Stimulated activated CD4-positive, alpha-beta T cell treated with anti-CD3 and anti-CD28 coated beads, Interleukin-12 subunit alpha, Interleukin-12 subunit beta, amount 100 ng/mL, for 48 hours (primary cell): ENCODE results near the gene PATE3.

Experiments used
- DNase-seq, 3 donors: peaks; one replicate each; pipeline ENCODE4 v3.0.0-alpha.2; 2020; ENCODE audit warnings: low read depth in 2 of 3, low spot score in 1 of 3

Gene PATE3, protein sequence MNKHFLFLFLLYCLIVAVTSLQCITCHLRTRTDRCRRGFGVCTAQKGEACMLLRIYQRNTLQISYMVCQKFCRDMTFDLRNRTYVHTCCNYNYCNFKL

DNA sequence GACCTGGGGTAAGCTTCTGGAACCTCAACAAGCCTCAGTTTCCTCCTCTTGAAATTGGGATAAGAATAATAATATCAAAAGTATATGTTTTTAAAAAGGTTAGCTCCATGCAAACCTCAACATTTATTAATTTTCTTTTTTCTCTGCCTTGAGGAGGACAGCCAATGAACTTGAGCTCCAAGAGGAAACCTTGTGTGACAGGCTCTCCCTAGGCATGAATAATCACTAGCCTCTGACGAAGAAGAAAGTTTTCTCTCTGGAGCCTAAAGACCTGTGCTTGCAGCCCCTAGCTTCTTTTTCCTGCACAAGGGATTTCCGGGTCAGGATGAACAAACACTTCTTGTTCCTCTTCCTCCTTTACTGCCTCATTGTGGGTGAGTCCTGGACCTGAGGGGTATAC is at the start of gene PATE3:
PATE3 (plus strand) TSS at position 301 of the 400 bp plus-strand sequence; CDS start at position 326, 25 bp downstream.
- DNase-seq: no peak

DNA sequence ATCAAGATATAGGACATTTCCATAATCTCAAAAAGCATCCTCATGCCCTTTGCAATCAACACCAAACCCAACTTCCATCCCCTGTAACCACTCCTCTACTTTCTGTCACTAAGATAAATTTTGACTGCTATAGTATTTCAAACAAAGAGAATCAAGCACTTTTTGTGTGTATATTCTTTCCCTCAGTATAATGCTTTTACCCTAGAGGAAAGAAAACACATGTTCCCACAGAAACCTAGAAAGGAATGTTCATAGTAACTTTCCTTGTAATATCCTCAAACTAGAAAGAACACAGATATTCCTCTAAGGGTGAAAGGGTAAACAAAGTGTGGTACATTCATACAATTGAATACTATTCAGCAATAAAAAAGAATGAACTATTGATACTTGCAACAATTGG is 47.3 kb upstream of the PATE3 start:
- no peak for DNase-seq

GRCh38 chr11:125743681-125744080 is 44.2 kb upstream of the PATE3 start:
- no peak for DNase-seq

GRCh38 chr11:125745979-125746378 is 41.9 kb upstream of the PATE3 start, which contains the start of gene PATE1:
Gene PATE1 (plus strand): TSS chr11:125746279. CDS start chr11:125746305, 26 bp downstream.
- DNase-seq: no peak

DNA sequence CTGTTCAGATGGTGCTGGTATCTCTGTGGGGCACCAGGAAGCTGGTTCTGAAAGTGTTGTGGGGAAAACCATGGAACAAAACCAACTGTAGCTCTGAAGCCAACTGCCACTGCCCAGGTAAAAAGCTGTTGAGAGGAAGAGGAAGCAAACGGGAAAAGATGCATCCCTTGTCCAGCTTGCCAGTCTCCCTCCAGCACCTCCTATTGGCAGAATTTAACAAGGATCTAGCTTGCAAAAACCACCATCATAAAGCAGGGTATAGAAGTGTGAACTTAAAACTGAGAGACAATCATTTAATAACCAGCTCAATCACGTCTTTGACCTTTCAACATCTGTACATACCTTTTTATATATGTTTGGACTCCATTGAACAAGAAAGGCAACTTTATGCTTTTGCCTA is 37.3 kb upstream of the PATE3 start:
- no peak for DNase-seq

DNA sequence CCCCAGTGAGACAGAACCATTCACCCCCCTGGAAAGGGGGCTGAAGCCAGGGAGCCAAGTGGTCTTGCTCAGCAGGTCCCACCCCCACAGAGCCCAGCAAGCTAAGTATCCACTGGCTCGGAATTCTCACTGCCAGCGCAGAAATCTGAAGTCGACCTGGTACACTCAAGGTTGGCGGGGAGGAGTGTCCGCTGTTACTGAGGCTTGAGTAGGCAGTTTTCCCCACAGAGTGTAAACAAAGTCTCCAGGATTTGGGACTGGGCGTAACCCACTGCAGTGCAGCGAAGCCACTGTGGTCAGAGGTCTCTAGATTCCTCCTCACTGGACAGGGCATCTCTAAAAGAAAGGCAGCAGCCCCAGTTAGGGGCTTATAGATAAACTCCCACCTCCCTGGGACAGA is 31.9 kb upstream of the PATE3 start:
- DNase-seq: no peak

- no peak for DNase-seq
These were observed 25.5 kb upstream of the PATE3 start for GRCh38 chr11:125762445-125762844.

DNA sequence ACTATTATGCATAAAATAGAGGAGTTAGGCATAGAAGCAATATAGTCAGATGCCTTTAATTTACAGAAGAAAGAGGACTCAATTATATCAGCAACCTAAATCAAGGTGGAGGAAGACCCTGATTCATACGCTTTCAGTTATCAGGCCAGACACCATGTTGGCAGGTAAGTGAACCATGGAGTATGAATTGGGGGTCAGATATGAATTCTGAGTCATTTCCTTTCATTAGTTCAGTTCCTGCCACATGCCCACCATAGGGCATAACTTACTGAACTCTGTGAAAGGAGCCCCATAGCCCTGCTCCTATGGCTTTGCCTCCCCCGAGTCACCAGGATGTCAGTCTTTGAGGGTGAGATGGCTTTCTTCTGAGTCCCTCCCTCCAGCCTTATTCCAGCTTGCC is 24.4 kb upstream of the PATE3 start:
- DNase-seq: no peak

- DNase-seq: no peak
These were observed 21.7 kb upstream of the PATE3 start for GRCh38 chr11:125766251-125766650.

DNA sequence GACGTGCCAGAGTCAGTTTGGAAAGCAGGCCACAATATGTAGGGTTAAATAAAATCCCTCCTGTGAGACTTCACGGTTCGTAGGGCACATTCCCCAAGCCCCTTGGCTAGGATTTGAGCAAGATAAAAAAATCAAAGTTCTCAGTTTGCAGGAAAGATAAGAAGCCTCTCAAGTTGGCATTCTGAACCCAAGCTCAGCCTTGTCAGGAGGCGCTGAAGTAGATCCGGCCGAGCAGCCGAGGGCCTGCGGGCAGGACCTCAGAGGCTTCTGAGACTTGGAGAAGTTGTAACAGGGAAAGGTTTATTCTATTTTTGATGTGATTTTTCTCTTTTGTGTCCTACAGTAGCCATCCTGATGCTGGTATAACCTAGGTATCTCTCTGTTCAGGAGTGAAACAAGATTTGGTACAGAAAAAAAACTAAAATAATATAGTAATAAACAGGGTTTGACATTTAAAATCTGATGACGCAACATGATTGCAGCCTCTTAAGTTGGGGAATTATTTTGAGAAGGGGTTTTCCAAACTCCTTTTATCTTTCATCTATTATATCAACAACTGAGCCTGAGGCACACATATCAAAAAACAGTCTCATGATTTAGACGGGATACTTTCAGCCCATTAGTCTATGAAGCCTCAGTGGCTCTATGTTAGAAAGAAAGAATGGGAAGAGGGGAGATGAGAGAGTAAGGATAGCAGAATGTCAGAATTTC is 19.4 kb upstream of the PATE3 start:
- DNase-seq: no peak

GRCh38 chr11:125770583-125770982 is 17.3 kb upstream of the PATE3 start:
- DNase-seq: no peak

DNA sequence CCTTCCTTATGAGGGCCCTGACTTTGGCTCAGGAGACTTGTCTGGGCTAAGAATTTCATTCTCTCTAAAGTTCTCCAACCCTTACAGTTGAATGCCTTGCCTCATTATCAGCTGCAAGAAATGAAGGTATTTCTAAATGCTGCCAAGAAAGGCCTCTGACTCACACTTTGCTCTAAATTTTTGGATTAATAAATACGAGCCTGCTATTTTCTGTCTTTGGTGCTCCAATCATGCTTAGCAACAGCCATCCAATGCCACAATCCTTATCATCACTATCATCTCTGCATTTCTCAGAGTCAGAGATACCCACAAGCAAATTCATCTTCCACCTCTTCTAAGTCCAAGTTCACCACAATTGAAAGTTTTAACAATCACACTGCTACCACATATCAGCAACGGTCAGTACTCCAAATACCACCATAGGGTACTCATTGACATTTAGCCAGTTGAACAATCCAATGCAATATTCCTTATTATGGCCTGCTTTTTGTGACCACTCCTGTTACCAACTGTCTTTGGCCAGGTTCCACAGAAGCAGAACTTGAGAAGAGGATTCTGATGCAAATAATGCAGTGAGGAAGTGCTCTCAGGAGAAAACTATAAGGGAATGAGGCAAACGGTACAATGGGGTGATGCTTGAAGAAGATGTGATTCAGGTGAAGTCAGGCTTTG is 15.0 kb upstream of the PATE3 start:
- no peak for DNase-seq

GRCh38 chr11:125773516-125773915 is 14.4 kb upstream of the PATE3 start:
- DNase-seq: no peak

DNA sequence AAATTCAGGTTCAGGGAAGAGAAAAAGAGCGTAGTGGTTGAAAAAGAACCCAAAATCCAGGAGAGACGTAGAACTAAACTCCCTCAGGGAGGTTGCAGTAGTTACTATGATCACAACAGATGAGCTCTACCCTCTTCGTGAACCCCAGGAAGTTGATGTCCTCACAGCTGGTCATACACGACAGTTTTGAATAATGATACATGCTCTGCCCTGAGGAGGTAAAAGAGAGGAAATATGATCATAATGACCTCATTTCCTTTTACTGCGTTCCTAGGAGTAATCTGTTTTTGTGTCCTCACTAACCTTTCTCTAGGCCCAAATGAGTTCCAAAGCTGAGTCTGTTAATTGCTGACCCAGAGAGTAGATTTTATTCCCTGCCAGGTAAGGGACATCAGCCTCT is 10.6 kb upstream of the PATE3 start:
- DNase-seq: no peak

- no peak for DNase-seq
These were observed 9.2 kb upstream of the PATE3 start, which contains the start of gene PATE2 for GRCh38 chr11:125778728-125779127. Gene PATE2 (minus strand): TSS chr11:125778828. CDS start chr11:125778773, 55 bp downstream.

- no peak for DNase-seq
These were observed 3.2 kb upstream of the PATE3 start for GRCh38 chr11:125784678-125785077.

DNA sequence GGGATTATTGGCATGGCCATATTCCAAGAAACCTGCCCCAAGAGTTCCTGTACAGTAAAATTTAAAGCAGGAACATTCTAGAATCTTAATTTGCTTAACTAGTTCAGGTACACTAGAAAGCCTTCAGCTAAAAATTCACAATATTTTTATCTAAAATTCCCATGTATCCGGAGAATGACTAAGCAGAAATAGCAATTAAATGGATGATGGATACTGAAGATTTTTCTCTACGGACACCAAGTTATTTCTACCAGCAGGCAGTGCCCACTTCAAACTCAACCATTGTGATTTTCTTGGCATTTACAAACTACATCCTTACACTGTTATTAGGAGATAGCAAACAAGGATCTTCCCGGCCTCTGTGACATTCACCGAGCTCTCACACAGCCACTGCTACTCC is 2.9 kb downstream of the PATE3 start:
- no peak for DNase-seq

DNA sequence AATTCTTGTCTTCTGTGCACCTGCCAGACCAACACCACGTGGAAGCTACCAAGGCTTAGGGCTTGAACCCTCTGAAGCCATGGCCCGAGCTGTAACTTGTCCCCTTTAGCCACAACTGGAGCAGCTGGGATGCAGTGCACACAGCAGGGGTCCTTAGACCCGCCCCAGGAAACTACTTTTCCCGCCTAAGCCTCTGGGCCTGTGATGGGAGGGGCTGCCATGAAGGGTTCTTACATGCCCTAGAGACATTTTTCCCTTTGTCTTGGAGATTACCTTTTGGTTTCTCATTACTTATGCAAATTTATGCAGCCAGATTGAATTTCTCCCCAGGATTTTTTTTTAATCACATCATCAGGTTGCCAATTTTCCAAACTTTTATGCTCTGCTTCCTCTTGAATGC is 9.7 kb downstream of the PATE3 start:
- no peak for DNase-seq

DNA sequence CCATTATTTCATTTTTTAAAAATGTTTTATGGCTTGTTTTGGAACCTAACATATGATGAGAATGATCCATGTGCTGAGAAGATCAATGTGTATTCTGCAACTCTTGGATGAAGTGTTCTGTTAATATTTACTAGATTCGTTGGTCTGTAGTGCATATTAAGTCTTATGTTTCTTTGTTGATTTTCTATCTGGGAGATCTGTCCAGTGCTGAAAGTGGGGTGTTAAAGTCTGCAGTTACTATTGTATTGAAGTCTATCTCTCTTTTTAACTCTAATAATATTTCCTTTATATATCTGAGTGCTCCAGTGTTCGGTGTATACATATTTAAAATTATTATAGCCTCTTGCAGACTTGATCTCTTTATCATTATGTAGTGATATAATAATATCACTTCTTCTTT is 11.9 kb downstream of the PATE3 start:
- DNase-seq: no peak

GRCh38 chr11:125802387-125802786 is 14.5 kb downstream of the PATE3 start:
- DNase-seq: no peak

DNA sequence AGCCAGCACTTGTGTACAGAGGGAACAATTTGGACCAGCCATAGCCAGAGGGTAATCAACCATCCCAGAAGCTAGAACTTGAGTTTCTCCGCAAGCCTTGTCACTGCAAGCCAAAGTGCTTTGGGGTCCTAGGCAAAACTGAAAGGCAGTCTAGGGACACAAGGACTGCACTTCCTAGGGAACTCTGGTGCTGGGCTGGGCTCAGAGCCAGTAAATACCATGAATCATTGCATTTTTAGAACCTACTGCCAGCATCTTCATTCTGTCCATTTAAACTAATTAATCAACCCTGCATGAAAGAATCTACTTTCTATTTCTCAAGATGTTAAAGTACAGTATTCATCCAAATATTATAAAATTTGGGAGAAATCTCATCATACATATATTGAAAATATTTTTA is 20.0 kb downstream of the PATE3 start:
- no peak for DNase-seq

DNA sequence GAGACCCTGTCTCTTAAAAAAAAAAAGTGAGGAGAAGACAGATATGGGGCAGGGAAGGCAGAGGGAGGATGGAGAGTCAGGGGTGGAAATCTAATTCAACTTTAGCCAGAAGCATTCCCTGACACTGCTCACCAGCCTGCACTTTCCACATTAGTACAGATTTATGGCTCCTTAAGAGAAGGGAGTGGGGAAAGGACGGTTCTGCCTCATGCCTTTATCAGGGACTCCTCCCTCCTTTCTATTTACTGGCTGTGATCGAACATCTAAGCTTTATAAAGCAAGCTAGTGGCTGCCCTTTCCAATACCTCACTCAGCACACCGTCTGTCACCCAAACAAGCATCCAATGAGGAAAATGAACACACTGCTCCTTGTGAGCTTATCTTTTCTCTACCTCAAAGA is 45.1 kb downstream of the PATE3 start, which contains the start of gene PATE4:
PATE4 (plus strand) TSS at position 301 of the 400 bp plus-strand sequence; CDS start at position 345, 44 bp downstream.
- no peak for DNase-seq
